ENCODE results near the gene RAB7B. TPM values are rescaled to one million over a fixed set of nuclear protein-coding genes. Genes with fewer than 3 reads are reported as not detected.

Gene RAB7B
- total and polyA plus RNA-seq, 4 donors = 0.08 to 0.89 (median 0.20) TPM; not detected in 1

- no peaks in the 10 kb centered on the region for H3K4me1 ChIP-seq (ENCODE audit: control insufficient read depth in 4 of 4, insufficient read depth in 4 of 4, low read length in 3 of 4)
- H3K4me3 ChIP-seq (ENCODE audit: low read depth in 1 of 3, low read length in 3 of 3) = no peak overlapping the region
- TF ChIP-seq NR2F2 (IDR thresholded peaks at IDR 0.05) (no peak), JUND (IDR thresholded peaks at IDR 0.05) (no peak), HNF4A (conservative IDR thresholded peaks at IDR 0.05) (no peak), FOXA2 (IDR thresholded peaks at IDR 0.05) (no peak), HNF4G (IDR thresholded peaks at IDR 0.05) (no peak), FOXA1 (IDR thresholded peaks at IDR 0.05) (no peak), RAD21 (IDR thresholded peaks at IDR 0.05) (no peak), TAF1 (conservative IDR thresholded peaks at IDR 0.05) (no peak)
- TF ChIP-seq, protein P1, sequence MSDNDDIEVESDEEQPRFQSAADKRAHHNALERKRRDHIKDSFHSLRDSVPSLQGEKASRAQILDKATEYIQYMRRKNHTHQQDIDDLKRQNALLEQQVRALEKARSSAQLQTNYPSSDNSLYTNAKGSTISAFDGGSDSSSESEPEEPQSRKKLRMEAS (IDR thresholded peaks at IDR 0.05) = no peak
- TF ChIP-seq, protein P2, sequence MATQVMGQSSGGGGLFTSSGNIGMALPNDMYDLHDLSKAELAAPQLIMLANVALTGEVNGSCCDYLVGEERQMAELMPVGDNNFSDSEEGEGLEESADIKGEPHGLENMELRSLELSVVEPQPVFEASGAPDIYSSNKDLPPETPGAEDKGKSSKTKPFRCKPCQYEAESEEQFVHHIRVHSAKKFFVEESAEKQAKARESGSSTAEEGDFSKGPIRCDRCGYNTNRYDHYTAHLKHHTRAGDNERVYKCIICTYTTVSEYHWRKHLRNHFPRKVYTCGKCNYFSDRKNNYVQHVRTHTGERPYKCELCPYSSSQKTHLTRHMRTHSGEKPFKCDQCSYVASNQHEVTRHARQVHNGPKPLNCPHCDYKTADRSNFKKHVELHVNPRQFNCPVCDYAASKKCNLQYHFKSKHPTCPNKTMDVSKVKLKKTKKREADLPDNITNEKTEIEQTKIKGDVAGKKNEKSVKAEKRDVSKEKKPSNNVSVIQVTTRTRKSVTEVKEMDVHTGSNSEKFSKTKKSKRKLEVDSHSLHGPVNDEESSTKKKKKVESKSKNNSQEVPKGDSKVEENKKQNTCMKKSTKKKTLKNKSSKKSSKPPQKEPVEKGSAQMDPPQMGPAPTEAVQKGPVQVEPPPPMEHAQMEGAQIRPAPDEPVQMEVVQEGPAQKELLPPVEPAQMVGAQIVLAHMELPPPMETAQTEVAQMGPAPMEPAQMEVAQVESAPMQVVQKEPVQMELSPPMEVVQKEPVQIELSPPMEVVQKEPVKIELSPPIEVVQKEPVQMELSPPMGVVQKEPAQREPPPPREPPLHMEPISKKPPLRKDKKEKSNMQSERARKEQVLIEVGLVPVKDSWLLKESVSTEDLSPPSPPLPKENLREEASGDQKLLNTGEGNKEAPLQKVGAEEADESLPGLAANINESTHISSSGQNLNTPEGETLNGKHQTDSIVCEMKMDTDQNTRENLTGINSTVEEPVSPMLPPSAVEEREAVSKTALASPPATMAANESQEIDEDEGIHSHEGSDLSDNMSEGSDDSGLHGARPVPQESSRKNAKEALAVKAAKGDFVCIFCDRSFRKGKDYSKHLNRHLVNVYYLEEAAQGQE (IDR thresholded peaks at IDR 0.05) = no peak
- TF ChIP-seq, protein P3, sequence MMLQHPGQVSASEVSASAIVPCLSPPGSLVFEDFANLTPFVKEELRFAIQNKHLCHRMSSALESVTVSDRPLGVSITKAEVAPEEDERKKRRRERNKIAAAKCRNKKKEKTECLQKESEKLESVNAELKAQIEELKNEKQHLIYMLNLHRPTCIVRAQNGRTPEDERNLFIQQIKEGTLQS (IDR thresholded peaks at IDR 0.05) = no peak
- TF ChIP-seq, protein P4, sequence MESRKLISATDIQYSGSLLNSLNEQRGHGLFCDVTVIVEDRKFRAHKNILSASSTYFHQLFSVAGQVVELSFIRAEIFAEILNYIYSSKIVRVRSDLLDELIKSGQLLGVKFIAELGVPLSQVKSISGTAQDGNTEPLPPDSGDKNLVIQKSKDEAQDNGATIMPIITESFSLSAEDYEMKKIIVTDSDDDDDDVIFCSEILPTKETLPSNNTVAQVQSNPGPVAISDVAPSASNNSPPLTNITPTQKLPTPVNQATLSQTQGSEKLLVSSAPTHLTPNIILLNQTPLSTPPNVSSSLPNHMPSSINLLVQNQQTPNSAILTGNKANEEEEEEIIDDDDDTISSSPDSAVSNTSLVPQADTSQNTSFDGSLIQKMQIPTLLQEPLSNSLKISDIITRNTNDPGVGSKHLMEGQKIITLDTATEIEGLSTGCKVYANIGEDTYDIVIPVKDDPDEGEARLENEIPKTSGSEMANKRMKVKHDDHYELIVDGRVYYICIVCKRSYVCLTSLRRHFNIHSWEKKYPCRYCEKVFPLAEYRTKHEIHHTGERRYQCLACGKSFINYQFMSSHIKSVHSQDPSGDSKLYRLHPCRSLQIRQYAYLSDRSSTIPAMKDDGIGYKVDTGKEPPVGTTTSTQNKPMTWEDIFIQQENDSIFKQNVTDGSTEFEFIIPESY (IDR thresholded peaks at IDR 0.05) = no peak
- no peaks in the 10 kb centered on the region for H3K36me3 ChIP-seq (ENCODE audit: control insufficient read depth in 4 of 4, insufficient read depth in 3 of 4, low read depth in 1 of 4, low read length in 3 of 4)
- WGBS = 95% methylated on average over 9 of the region's 9 CpGs
- DNase-seq (ENCODE audit: low spot score) = no peak
- H3K9ac ChIP-seq (ENCODE audit: low read depth in 1 of 2, low read length in 2 of 2) = no peak overlapping the region
- H3K9me3 ChIP-seq (ENCODE audit: control insufficient read depth in 4 of 4, low read length in 3 of 4) = no peaks in the 10 kb centered on the region
- no peaks in the 10 kb centered on the region for H3K27me3 ChIP-seq (ENCODE audit: control insufficient read depth in 4 of 4, insufficient read depth in 4 of 4, low read length in 3 of 4)
- H3K27ac ChIP-seq (ENCODE audit: low read depth in 1 of 2, low read length in 2 of 2) = no peak overlapping the region
Measured at GRCh38 chr1:206037581-206037980, 34.4 kb upstream of the RAB7B start.

DNA sequence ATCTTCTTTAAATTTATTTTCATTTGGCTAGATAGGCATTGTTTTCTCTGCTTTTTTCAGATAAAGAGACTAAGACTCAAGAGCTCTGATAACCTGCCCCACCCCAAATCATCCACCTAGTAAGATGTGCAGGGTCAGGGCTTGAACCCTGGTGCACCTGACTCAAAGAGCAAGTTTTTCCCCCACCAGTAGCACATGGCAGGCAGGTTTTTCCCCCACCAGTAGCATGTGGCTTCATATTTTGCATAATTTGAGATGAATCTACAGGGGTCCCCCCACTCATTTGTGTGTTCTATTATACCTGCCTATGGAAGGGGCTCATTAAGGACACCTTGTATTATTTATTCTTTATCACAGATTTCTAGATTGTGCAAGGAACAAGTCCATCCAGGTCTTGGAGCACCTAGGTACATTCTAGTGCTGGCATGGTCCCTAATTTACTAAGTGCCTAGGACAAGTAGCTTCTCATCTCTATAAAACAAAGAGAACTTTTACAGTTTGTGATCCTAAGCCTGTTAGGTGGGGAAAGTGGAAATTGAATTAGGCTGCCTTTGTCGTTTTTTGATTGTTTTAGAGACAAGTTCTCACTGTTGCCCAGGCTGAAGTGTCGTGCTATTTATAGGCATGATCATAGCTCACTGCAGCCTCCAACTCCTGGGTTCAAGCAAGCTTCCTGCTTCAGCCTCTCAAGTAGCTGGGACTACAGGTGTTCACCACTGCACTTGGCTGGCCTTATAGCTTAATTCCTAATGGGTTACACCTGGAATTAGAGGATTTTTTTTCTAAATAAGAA, 33.7 kb upstream of the RAB7B start:
- WGBS = 52% methylated on average over 2 of the region's 2 CpGs
- H3K27me3 ChIP-seq (ENCODE audit: control insufficient read depth in 4 of 4, insufficient read depth in 4 of 4, low read length in 3 of 4) = no peaks in the 10 kb centered on the region
- H3K27ac ChIP-seq (ENCODE audit: low read depth in 1 of 2, low read length in 2 of 2) = no peak overlapping the region
- no peak overlapping the region for H3K4me3 ChIP-seq (ENCODE audit: low read depth in 1 of 3, low read length in 3 of 3)
- no peaks in the 10 kb centered on the region for H3K4me1 ChIP-seq (ENCODE audit: control insufficient read depth in 4 of 4, insufficient read depth in 4 of 4, low read length in 3 of 4)
- no peaks in the 10 kb centered on the region for H3K9me3 ChIP-seq (ENCODE audit: control insufficient read depth in 4 of 4, low read length in 3 of 4)
- H3K36me3 ChIP-seq (ENCODE audit: control insufficient read depth in 4 of 4, insufficient read depth in 3 of 4, low read depth in 1 of 4, low read length in 3 of 4) = no peaks in the 10 kb centered on the region
- no peak for DNase-seq (ENCODE audit: low spot score)
- TF ChIP-seq, protein P5, sequence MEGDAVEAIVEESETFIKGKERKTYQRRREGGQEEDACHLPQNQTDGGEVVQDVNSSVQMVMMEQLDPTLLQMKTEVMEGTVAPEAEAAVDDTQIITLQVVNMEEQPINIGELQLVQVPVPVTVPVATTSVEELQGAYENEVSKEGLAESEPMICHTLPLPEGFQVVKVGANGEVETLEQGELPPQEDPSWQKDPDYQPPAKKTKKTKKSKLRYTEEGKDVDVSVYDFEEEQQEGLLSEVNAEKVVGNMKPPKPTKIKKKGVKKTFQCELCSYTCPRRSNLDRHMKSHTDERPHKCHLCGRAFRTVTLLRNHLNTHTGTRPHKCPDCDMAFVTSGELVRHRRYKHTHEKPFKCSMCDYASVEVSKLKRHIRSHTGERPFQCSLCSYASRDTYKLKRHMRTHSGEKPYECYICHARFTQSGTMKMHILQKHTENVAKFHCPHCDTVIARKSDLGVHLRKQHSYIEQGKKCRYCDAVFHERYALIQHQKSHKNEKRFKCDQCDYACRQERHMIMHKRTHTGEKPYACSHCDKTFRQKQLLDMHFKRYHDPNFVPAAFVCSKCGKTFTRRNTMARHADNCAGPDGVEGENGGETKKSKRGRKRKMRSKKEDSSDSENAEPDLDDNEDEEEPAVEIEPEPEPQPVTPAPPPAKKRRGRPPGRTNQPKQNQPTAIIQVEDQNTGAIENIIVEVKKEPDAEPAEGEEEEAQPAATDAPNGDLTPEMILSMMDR (IDR thresholded peaks at IDR 0.05; ENCODE audit: low read depth, low read length, missing input control) = no peak
- no peak for TF ChIP-seq TAF1 (conservative IDR thresholded peaks at IDR 0.05)
- no peak for TF ChIP-seq SP1 (IDR thresholded peaks at IDR 0.05)
- no peak for TF ChIP-seq FOXA2 (IDR thresholded peaks at IDR 0.05)
- no peak for TF ChIP-seq HNF4A (conservative IDR thresholded peaks at IDR 0.05)
- TF ChIP-seq, protein P1 (IDR thresholded peaks at IDR 0.05) = no peak
- TF ChIP-seq RAD21 (IDR thresholded peaks at IDR 0.05) = no peak
- no peak for TF ChIP-seq RXRA (IDR thresholded peaks at IDR 0.05)
- H3K9ac ChIP-seq (ENCODE audit: low read depth in 1 of 2, low read length in 2 of 2) = no peak overlapping the region
